Occipital lobe (tissue), 2 donors: ENCODE measurements around the gene SRRM2. TPM values are rescaled to one million over a fixed set of nuclear protein-coding genes. Genes with fewer than 3 reads are reported as not detected.

Experiments used
- DNase-seq: peaks from one replicate; lab custom pipeline; 2025; lab: John Stamatoyannopoulos, UW
- total RNA-seq: library from RNA; depleted of rRNA; stranded (reverse); fragments of >200 nt; gene quantifications from one replicate; pipeline ENCODE4 v1.2.3, GENCODE V29; 2014

SRRM2 gene
- total RNA-seq, 1 donor from 2014 or later, result 41.0 TPM

GRCh38 chr16:2775765-2776499, 23.5 kb downstream of the SRRM2 start:
- DNase-seq, result no peak

- DNase-seq, result no peak
Measured at GRCh38 chr16:2776500-2777139, 24.2 kb downstream of the SRRM2 start.

GRCh38 chr16:2777231-2777902, 24.9 kb downstream of the SRRM2 start, which contains the start of gene ELOB:
Gene ELOB, minus strand, starts transcription at chr16:2777280. Its CDS starts 41 bp downstream, at chr16:2777239.
- DNase-seq, result peak; percentile 77

- DNase-seq, result peak; percentile 26
Measured at GRCh38 chr16:2777903-2778629, 25.6 kb downstream of the SRRM2 start.

- no peak for DNase-seq
Measured at GRCh38 chr16:2778630-2778958, 26.2 kb downstream of the SRRM2 start.

- DNase-seq, result no peak
Measured at GRCh38 chr16:2779151-2779920, 26.9 kb downstream of the SRRM2 start.

- DNase-seq, result no peak
Measured at GRCh38 chr16:2779978-2780898, 27.8 kb downstream of the SRRM2 start.

GRCh38 chr16:2782583-2783351, 30.3 kb downstream of the SRRM2 start:
- DNase-seq, result no peak

GRCh38 chr16:2783581-2784357, 31.3 kb downstream of the SRRM2 start:
- no peak for DNase-seq

- DNase-seq, result no peak
Measured at GRCh38 chr16:2784358-2785100, 32.1 kb downstream of the SRRM2 start.

GRCh38 chr16:2785101-2785991, 32.9 kb downstream of the SRRM2 start:
- DNase-seq, result no peak

- DNase-seq, result no peak
Measured at GRCh38 chr16:2786061-2786825, 33.8 kb downstream of the SRRM2 start.

- DNase-seq, result no peak
Measured at GRCh38 chr16:2786826-2787151, 34.4 kb downstream of the SRRM2 start.

- DNase-seq, result no peak
Measured at GRCh38 chr16:2787406-2787805, 35.0 kb downstream of the SRRM2 start, which contains the start of gene PRSS33. Gene PRSS33, minus strand, starts transcription at chr16:2787560. Its CDS starts 1,013 bp downstream, at chr16:2786547.

GRCh38 chr16:2787961-2788360, 35.5 kb downstream of the SRRM2 start:
- DNase-seq, result no peak

GRCh38 chr16:2790631-2791030, 38.2 kb downstream of the SRRM2 start:
- no peak for DNase-seq
